K562 (cell line): ENCODE measurements around the gene GRIA4.

ENCODE experiments used
- CBFA2T2 ChIP-seq: fragments of 450-650 bp; conservative IDR thresholded peaks from 2 replicates; pipeline ENCODE4 v1.6.1; 2017; ENCODE audit warnings: mild to moderate bottlenecking
- CHD2 ChIP-seq: IDR thresholded peaks from 2 replicates; pipeline ENCODE4 v1.6.1; 2011; ENCODE audit warnings: low read depth, low read length
- ELF4 ChIP-seq: fragments of 450-650 bp; formaldehyde crosslinking; IDR thresholded peaks from 2 replicates; pipeline ENCODE4 v1.4.0; 2022; ENCODE audit warnings: missing genetic modification characterization
- HCFC1 ChIP-seq: IDR thresholded peaks from 2 replicates; pipeline ENCODE4 v1.6.1; 2012; ENCODE audit warnings: low read depth, low read length, improper control_type of control experiment
- LEF1 ChIP-seq: fragments of 450-650 bp; IDR thresholded peaks from 2 replicates; pipeline ENCODE4 v1.6.1; 2016; ENCODE audit warnings: mild to moderate bottlenecking
- MAZ ChIP-seq, 2 experiments: fragments of 450-650 bp in 1 of 2; sonication (generic) in 1 of 2; formaldehyde crosslinking; IDR thresholded peaks in 1 of 2; conservative IDR thresholded peaks in 1 of 2; 2 replicates each; pipeline versions ENCODE4 v1.4.0 to v1.5.0; 2020; ENCODE audit warnings: mild to moderate bottlenecking in 1 of 2, missing genetic modification reagents in 1 of 2
- POLR3A ChIP-seq: IDR thresholded peaks from 2 replicates; pipeline ENCODE4 v1.6.1; 2011; ENCODE audit warnings: borderline replicate concordance, mild to moderate bottlenecking, moderate library complexity; ENCODE audit not compliant: insufficient read length, insufficient read depth; ENCODE audit errors: extremely low read depth
- SP2 ChIP-seq: IDR thresholded peaks from 2 replicates; pipeline ENCODE4 v1.6.1; 2011; ENCODE audit warnings: mild to moderate bottlenecking, low read depth, low read length, moderate library complexity; ENCODE audit not compliant: poor library complexity, severe bottlenecking; ENCODE audit errors: extremely low read depth
- TAF1 ChIP-seq: IDR thresholded peaks from 2 replicates; pipeline ENCODE4 v1.6.1; 2011; ENCODE audit warnings: mild to moderate bottlenecking, low read length, moderate library complexity; ENCODE audit not compliant: insufficient read depth, control insufficient read depth, severe bottlenecking; ENCODE audit errors: extremely low read depth
- TF ChIP-seq, protein P1 (sequence below): sonication (generic); formaldehyde crosslinking; IDR thresholded peaks from 2 replicates; pipeline ENCODE4 v1.8.1; 2023; ENCODE audit warnings: mild to moderate bottlenecking, missing genetic modification reagents, moderate library complexity
- TF ChIP-seq, protein P2 (sequence below), 3 experiments: IDR thresholded peaks in 2 of 3; conservative IDR thresholded peaks in 1 of 3; 2 replicates each; pipeline ENCODE4 v1.5.1; 2011 to 2012; ENCODE audit warnings: low read length in 3 of 3, mild to moderate bottlenecking in 3 of 3, control low read depth in 2 of 3, improper control_type of control experiment in 1 of 3, inconsistent platforms in 1 of 3, low read depth in 1 of 3, mixed read lengths in 1 of 3, moderate library complexity in 1 of 3; ENCODE audit not compliant: insufficient read depth in 2 of 3

GRCh38 chr11:105802390-105802789 lies 192.5 kb downstream of the GRIA4 start:
- no peak for TF ChIP-seq ELF4 (CRISPR knock-in tag)
- no peak for TF ChIP-seq SP2
- TF ChIP-seq LEF1 = no peak
- TF ChIP-seq TAF1 = no peak
- TF ChIP-seq, protein P1, sequence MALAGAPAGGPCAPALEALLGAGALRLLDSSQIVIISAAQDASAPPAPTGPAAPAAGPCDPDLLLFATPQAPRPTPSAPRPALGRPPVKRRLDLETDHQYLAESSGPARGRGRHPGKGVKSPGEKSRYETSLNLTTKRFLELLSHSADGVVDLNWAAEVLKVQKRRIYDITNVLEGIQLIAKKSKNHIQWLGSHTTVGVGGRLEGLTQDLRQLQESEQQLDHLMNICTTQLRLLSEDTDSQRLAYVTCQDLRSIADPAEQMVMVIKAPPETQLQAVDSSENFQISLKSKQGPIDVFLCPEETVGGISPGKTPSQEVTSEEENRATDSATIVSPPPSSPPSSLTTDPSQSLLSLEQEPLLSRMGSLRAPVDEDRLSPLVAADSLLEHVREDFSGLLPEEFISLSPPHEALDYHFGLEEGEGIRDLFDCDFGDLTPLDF (CRISPR knock-in tag) = no peak
- no peak for TF ChIP-seq HCFC1
- TF ChIP-seq, protein P2, sequence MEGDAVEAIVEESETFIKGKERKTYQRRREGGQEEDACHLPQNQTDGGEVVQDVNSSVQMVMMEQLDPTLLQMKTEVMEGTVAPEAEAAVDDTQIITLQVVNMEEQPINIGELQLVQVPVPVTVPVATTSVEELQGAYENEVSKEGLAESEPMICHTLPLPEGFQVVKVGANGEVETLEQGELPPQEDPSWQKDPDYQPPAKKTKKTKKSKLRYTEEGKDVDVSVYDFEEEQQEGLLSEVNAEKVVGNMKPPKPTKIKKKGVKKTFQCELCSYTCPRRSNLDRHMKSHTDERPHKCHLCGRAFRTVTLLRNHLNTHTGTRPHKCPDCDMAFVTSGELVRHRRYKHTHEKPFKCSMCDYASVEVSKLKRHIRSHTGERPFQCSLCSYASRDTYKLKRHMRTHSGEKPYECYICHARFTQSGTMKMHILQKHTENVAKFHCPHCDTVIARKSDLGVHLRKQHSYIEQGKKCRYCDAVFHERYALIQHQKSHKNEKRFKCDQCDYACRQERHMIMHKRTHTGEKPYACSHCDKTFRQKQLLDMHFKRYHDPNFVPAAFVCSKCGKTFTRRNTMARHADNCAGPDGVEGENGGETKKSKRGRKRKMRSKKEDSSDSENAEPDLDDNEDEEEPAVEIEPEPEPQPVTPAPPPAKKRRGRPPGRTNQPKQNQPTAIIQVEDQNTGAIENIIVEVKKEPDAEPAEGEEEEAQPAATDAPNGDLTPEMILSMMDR (IDR thresholded peaks at IDR 0.05 in 2 of 3, conservative IDR thresholded peaks at IDR 0.05 in 1 of 3; ENCODE audit: insufficient read depth in 2 of 3, low read depth in 1 of 3, low read length in 3 of 3) = no peak
- TF ChIP-seq POLR3A = no peak
- TF ChIP-seq CHD2 = no peak
- no peak for TF ChIP-seq CBFA2T2
- no peak for TF ChIP-seq MAZ (CRISPR knock-in tag; conservative IDR thresholded peaks at IDR 0.05 in 1 of 2, IDR thresholded peaks at IDR 0.05 in 1 of 2)
